SJSA1 (cell line): Measurements from ENCODE around the gene MS4A18. TPM values are rescaled to one million over a fixed set of nuclear protein-coding genes. Genes with fewer than 3 reads are reported as not detected.

Experiments
- DNase-seq, 2 experiments: peaks; one replicate each; pipeline ENCODE4 v3.0.0-alpha.2; 2015 to 2020; ENCODE audit warnings: low spot score in 2 of 2, low read depth in 1 of 2
- H3K27ac ChIP-seq: fragments of 250-450 bp; sonication (Bioruptor Pico); 2 replicates; pipeline ENCODE4 v1.5.1; 2020; ENCODE audit warnings: mild to moderate bottlenecking, moderate library complexity
- H3K27me3 ChIP-seq: fragments of 250-450 bp; sonication (Bioruptor Pico); replicated peaks from 2 replicates; pipeline ENCODE4 v1.5.1; 2020; ENCODE audit warnings: mild to moderate bottlenecking, moderate library complexity
- H3K36me3 ChIP-seq: fragments of 250-450 bp; sonication (Bioruptor Pico); 2 replicates; pipeline ENCODE4 v1.5.1; 2020; ENCODE audit warnings: mild to moderate bottlenecking
- H3K4me1 ChIP-seq: fragments of 250-450 bp; sonication (Bioruptor Pico); replicated peaks from 2 replicates; pipeline ENCODE4 v1.6.1; 2021; ENCODE audit warnings: mild to moderate bottlenecking
- H3K4me3 ChIP-seq: fragments of 250-450 bp; sonication (Bioruptor Pico); 2 replicates; pipeline ENCODE4 v1.5.1; 2020; ENCODE audit warnings: mild to moderate bottlenecking
- H3K9me3 ChIP-seq: fragments of 250-450 bp; sonication (Bioruptor Pico); replicated peaks from 2 replicates; pipeline ENCODE4 v1.5.1; 2020; ENCODE audit warnings: mild to moderate bottlenecking
- total RNA-seq: library from RNA; depleted of rRNA; stranded (reverse); fragments of >200 nt; shearing (Covaris generic); gene quantifications from 2 replicates; pipeline ENCODE4 v1.2.3, GENCODE V29; 2014

The MS4A18 gene
- total RNA-seq, 1 experiment from 2014 or later: not detected

DNA sequence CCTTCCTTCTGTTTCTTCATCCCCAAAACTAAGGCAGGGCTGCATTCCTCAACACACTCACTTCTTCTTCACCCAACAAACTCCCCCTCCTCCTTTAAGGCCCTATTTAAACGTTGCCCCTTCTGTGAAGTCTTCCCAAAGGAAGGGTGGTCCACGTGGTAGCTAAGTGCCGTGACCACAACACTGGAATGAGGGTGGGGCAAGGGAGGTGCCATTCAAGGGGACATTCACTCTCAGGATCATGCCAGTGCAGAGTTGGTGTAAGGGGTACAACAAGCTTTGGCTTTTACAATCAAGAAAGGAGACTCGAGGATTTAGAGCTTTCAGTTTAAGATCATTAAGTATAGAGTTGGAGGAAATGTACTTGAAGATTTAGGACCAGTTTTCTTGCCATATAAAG is 52.6 kb downstream of the MS4A18 start:
- Histone ChIP-seq H3K4me3 (no peak overlapping the region), H3K4me1 (peaks cover 30% of the 10 kb centered on the region), H3K36me3 (no peaks in the 10 kb centered on the region), H3K9me3 (0 out of 2 replicates have a peak, but pooled peaks cover 4% of the 10 kb centered on the region), H3K27ac (peak overlapping the region; percentile 72), H3K27me3 (no peaks in the 10 kb centered on the region)
- no peak for DNase-seq

DNA sequence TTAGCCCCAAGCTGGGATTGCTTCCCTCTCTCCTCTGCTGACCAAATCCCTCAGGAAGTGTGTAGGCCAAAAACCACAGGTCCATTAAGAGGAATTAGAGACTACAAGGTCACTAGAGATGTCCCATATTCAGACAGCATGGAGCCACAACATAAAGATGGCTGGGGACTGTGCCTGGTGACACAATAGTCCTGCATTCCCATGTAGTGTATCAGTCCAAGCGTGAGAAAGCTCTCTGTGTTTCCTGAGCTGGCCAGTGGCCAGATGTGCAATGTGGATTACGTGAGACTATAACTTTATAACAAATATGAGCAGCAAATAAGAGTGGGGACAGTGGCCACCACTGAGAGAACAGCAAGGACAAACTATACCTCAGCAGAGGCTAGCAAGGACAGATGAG is 53.1 kb downstream of the MS4A18 start:
- Histone ChIP-seq H3K4me1 (peaks cover 30% of the 10 kb centered on the region), H3K27ac (peak overlapping the region; percentile 72)
- DNase-seq: peak; percentile 90 to 92

GRCh38 chr11:60780065-60780464 is 55.5 kb downstream of the MS4A18 start:
- Histone ChIP-seq H3K27ac (no peak overlapping the region), H3K36me3 (no peaks in the 10 kb centered on the region), H3K27me3 (no peaks in the 10 kb centered on the region), H3K4me3 (no peak overlapping the region), H3K9me3 (0 out of 2 replicates have a peak, but pooled peaks cover 4% of the 10 kb centered on the region), H3K4me1 (peaks cover 30% of the 10 kb centered on the region)
- DNase-seq: no peak

More for the DNA sequence above, 53.1 kb downstream of the MS4A18 start:
- Histone ChIP-seq H3K27me3 (no peaks in the 10 kb centered on the region), H3K36me3 (no peaks in the 10 kb centered on the region), H3K4me3 (no peak overlapping the region), H3K9me3 (0 out of 2 replicates have a peak, but pooled peaks cover 4% of the 10 kb centered on the region)

- Histone ChIP-seq H3K4me3 (no peak overlapping the region), H3K4me1 (peaks cover 31% of the 10 kb centered on the region)
- DNase-seq: no peak
Observed at GRCh38 chr11:60780774-60781173, 56.3 kb downstream of the MS4A18 start.

DNA sequence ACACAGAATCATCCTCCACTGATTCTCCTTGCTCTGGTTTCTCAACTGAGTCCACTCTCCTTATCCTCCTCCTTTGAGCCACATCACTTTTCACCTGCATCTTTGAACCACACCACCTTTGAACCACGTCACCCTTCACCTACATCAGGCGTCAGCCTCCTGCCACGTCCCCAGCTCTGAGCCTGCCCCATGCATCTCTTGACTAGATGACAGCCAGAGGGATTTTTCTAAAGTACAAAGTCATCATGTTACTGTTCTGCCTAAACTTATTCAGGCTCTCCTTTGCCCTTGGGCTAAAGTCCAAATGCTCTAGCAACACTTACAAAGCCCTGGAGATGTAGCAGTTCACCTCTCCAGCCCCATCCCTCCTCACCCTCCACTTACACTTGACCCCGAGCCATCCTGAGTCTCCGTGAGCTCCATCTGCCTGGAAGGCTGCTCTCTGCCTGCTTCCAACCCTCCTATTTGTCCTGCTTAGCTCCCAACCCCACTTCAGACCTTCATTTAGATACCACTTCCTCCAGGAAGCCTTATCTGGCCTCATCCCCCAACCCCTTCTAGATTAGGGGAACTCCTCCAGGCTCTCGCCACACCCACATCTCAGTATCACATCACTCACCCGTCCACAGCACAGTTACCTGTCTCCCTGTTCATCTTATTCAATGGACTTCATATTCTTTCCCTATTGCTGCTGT is 56.9 kb downstream of the MS4A18 start:
- DNase-seq: no peak
- H3K27ac ChIP-seq: no peak overlapping the region
- H3K27me3 ChIP-seq: no peaks in the 10 kb centered on the region
- H3K9me3 ChIP-seq: 0 out of 2 replicates have a peak, but pooled peaks cover 4% of the 10 kb centered on the region
- H3K36me3 ChIP-seq: no peaks in the 10 kb centered on the region
- peaks cover 31% of the 10 kb centered on the region for H3K4me1 ChIP-seq
- H3K4me3 ChIP-seq: no peak overlapping the region

More at GRCh38 chr11:60780774-60781173, 56.3 kb downstream of the MS4A18 start:
- Histone ChIP-seq H3K9me3 (0 out of 2 replicates have a peak, but pooled peaks cover 4% of the 10 kb centered on the region), H3K27me3 (no peaks in the 10 kb centered on the region), H3K36me3 (no peaks in the 10 kb centered on the region), H3K27ac (no peak overlapping the region)

- H3K36me3 ChIP-seq: no peaks in the 10 kb centered on the region
- H3K4me1 ChIP-seq: peaks cover 31% of the 10 kb centered on the region
- no peak for DNase-seq
- 0 out of 2 replicates have a peak, but pooled peaks cover 4% of the 10 kb centered on the region for H3K9me3 ChIP-seq
- H3K27me3 ChIP-seq: no peaks in the 10 kb centered on the region
- no peak overlapping the region for H3K27ac ChIP-seq
- no peak overlapping the region for H3K4me3 ChIP-seq
Observed at GRCh38 chr11:60781981-60782316, 57.4 kb downstream of the MS4A18 start.

DNA sequence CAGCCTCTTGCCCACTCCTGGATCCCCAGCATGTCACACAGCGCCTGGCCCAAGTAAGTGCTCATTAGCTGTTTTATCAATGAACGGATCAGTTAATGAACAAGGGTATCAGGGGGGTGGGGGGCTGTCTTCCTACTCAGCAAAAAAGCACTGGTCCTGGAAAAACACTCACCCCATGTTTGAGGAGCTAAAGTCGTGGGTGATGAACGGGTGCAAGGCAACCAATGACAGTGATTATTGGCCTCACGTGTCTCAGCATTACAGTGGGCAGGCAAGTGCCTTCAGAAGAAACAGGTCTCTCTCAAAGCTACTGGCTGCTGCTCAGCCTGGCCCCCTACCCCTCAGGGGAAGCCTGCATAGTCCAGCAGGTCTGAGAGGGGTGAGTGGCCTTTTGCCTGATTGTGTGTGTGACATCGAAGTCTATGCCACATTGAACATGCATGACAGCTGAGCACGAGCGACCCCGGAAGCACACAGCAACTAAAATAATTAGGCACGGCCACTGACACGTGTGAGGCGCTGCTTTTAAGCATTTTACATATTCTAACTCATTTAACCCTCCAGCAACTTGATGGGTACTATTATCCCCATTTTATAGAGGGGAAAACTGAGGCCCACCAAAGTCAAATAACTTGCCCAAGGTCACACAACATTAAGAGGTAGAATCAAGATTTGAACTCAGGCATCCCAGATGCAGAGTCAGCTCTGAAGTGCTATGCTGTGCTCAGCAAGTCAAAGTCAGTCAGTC is 58.0 kb downstream of the MS4A18 start:
- peaks cover 31% of the 10 kb centered on the region for H3K4me1 ChIP-seq
- no peaks in the 10 kb centered on the region for H3K36me3 ChIP-seq
- no peak for DNase-seq

GRCh38 chr11:60783141-60783484 is 58.6 kb downstream of the MS4A18 start:
- H3K36me3 ChIP-seq: no peaks in the 10 kb centered on the region
- DNase-seq: no peak
- no peaks in the 10 kb centered on the region for H3K27me3 ChIP-seq
- H3K9me3 ChIP-seq: 0 out of 2 replicates have a peak, but pooled peaks cover 4% of the 10 kb centered on the region
- no peak overlapping the region for H3K27ac ChIP-seq
- no peak overlapping the region for H3K4me3 ChIP-seq
- peaks cover 28% of the 10 kb centered on the region for H3K4me1 ChIP-seq

More for the DNA sequence above, 58.0 kb downstream of the MS4A18 start:
- Histone ChIP-seq H3K27ac (no peak overlapping the region), H3K4me3 (no peak overlapping the region), H3K9me3 (0 out of 2 replicates have a peak, but pooled peaks cover 4% of the 10 kb centered on the region), H3K27me3 (no peaks in the 10 kb centered on the region)

GRCh38 chr11:60783911-60784310 is 59.4 kb downstream of the MS4A18 start:
- Histone ChIP-seq H3K36me3 (no peaks in the 10 kb centered on the region), H3K27me3 (no peaks in the 10 kb centered on the region), H3K4me3 (no peak overlapping the region), H3K4me1 (peaks cover 25% of the 10 kb centered on the region), H3K9me3 (0 out of 2 replicates have a peak, but pooled peaks cover 7% of the 10 kb centered on the region), H3K27ac (no peak overlapping the region)
- no peak for DNase-seq

DNA sequence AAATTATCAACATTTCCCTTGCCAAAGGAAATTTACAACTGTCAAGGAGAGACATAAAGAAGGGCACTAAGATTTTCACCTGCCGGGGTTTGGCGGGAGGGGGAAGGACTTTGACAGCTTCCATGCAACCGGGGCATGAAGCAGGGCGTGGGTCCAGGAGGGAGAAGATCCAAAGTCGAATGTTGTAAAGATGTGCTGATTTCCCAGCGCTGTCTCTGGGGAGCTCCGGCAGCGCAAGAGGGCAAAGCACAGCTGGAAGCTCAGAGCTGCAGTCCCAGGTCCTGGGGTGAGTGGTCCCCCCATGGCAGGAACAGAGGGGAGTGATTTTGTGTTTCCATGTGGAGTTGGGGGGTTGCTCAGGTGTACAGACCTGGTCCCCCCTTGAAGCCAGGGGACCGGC is 60.6 kb downstream of the MS4A18 start, which contains the start of gene MS4A10:
Gene MS4A10 (plus strand): TSS at position 198 of the 400 bp plus-strand sequence. CDS start 5,003 bp downstream, outside the sequence.
- DNase-seq: no peak

GRCh38 chr11:60785806-60786361 is 61.4 kb downstream of the MS4A18 start:
- Histone ChIP-seq H3K9me3 (0 out of 2 replicates have a peak, but pooled peaks cover 5% of the 10 kb centered on the region), H3K27me3 (no peaks in the 10 kb centered on the region), H3K4me1 (peaks cover 25% of the 10 kb centered on the region), H3K27ac (no peak overlapping the region), H3K4me3 (no peak overlapping the region), H3K36me3 (no peaks in the 10 kb centered on the region)
- peak; percentile 66 to 84 for DNase-seq

More for the DNA sequence above, 60.6 kb downstream of the MS4A18 start, which contains the start of gene MS4A10:
- H3K4me1 ChIP-seq: peaks cover 25% of the 10 kb centered on the region
- no peak within 1 kb of the TSS for H3K4me3 ChIP-seq
- no peaks in the 10 kb centered on the region for H3K27me3 ChIP-seq
- H3K27ac ChIP-seq: no peak within 1 kb of the TSS
- 0 out of 2 replicates have a peak, but pooled peaks cover 7% of the 10 kb centered on the region for H3K9me3 ChIP-seq
- no peaks in the 10 kb centered on the region for H3K36me3 ChIP-seq

- Histone ChIP-seq H3K9me3 (peaks cover 12% of the 10 kb centered on the region), H3K27me3 (no peaks in the 10 kb centered on the region), H3K36me3 (no peaks in the 10 kb centered on the region), H3K4me3 (no peak overlapping the region), H3K27ac (peak overlapping the region; percentile 59), H3K4me1 (peaks cover 25% of the 10 kb centered on the region)
- peak; percentile 86 to 92 for DNase-seq
Observed at GRCh38 chr11:60786811-60787567, 62.5 kb downstream of the MS4A18 start.
